SH-SY5Y (cell line): ENCODE data around the gene AKAP6.

Experiments
- GATA2 ChIP-seq: IDR thresholded peaks from 2 replicates; pipeline ENCODE4 v1.6.1; 2011; ENCODE audit warnings: mild to moderate bottlenecking, low read depth, low read length
- GATA3 ChIP-seq: IDR thresholded peaks from 2 replicates; pipeline ENCODE4 v1.6.1; 2011; ENCODE audit warnings: low read depth, mild to moderate bottlenecking, low read length, moderate library complexity

DNA sequence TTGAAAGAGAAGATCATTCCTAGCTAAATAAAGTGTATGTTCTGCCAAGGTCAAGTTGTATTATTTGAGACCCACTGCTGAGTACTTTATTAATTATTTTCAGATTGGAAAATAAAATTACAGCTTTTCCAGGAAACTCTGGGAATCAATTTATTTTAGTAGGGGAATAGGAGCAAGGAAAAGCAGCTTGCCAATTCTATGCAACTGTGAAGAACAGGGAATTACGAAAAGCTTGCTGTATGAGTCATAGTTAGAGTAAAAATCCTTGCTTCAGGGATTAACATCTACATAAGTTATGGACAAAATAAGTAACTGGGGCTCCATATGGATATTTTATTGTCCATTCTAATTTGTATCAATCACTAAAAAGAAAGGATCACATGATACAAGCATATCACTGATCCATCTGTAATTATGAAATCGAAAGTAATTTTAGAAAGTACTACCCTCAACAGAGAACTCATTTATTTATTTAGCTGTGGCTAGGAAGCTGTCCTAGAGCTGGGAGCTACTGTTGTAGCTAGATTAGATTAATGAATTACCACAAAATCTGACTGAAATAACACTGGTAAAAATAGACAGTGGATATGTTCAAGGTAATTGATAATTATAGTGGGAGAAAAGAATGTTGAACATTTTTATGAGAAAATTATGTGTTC is 306.1 kb downstream of the AKAP6 start:
- TF ChIP-seq GATA2 (no peak), GATA3 (no peak)
